ENCODE measurements around the gene KCNIP4. TPM values are rescaled to one million over a fixed set of nuclear protein-coding genes. Genes with fewer than 3 reads are reported as not detected.
A peak's percentile ranks its signal among the peaks of the same experiment; 100 is the strongest.

The KCNIP4 gene
- total RNA-seq, 1 donor from 2014 or later: 0.59 TPM

DNA sequence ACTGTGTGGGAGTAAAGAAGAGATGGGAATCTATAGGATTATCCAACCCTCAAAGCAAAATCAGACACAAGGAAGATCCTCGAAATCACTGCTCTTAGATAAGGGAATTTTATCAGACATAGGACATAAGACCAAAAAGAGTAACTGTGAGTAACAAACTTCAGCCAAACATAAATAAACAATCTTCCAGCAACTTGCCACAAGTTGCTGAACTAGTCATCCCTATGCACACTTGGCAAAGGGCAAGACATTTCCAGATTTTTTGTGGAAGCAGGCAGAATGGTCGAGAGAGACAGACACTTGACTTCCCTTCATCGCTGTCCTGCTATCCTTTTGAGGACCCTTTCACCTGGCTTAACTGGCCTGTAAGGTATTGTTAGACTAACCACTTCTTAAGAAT, 89.6 kb downstream of the KCNIP4 start:
- H3K9me3 ChIP-seq (ENCODE audit: insufficient read depth, low read depth, low read length): no peaks in the 10 kb centered on the region
- H3K27ac Mint-ChIP-seq (ENCODE audit: unreplicated experiment): no peak overlapping the region
- no peak overlapping the region for H3K4me3 Mint-ChIP-seq (ENCODE audit: unreplicated experiment)
- no peaks in the 10 kb centered on the region for H3K79me2 ChIP-seq (ENCODE audit: insufficient read depth, low read length)
- no peaks in the 10 kb centered on the region for H3K27me3 Mint-ChIP-seq (ENCODE audit: low read depth, unreplicated experiment)
- H4K20me1 ChIP-seq (ENCODE audit: insufficient read depth, low read length): no peaks in the 10 kb centered on the region
- no peak overlapping the region for H3K27ac ChIP-seq (ENCODE audit: low read depth, low read length)
- peak; percentile 52 for DNase-seq (ENCODE audit: low read depth)
- no peaks in the 10 kb centered on the region for H3K27me3 ChIP-seq (ENCODE audit: insufficient read depth, low read length)
- no peaks in the 10 kb centered on the region for H3K4me1 ChIP-seq (ENCODE audit: insufficient read depth, low read length)
- H2AFZ ChIP-seq (ENCODE audit: low read depth, low read length): no peak overlapping the region
- H3K36me3 ChIP-seq (ENCODE audit: insufficient read depth, low read length): no peaks in the 10 kb centered on the region
- TF ChIP-seq EZH2 (IDR thresholded peaks at IDR 0.05; ENCODE audit: insufficient read depth, low read length): no peak
- TF ChIP-seq, protein P1, sequence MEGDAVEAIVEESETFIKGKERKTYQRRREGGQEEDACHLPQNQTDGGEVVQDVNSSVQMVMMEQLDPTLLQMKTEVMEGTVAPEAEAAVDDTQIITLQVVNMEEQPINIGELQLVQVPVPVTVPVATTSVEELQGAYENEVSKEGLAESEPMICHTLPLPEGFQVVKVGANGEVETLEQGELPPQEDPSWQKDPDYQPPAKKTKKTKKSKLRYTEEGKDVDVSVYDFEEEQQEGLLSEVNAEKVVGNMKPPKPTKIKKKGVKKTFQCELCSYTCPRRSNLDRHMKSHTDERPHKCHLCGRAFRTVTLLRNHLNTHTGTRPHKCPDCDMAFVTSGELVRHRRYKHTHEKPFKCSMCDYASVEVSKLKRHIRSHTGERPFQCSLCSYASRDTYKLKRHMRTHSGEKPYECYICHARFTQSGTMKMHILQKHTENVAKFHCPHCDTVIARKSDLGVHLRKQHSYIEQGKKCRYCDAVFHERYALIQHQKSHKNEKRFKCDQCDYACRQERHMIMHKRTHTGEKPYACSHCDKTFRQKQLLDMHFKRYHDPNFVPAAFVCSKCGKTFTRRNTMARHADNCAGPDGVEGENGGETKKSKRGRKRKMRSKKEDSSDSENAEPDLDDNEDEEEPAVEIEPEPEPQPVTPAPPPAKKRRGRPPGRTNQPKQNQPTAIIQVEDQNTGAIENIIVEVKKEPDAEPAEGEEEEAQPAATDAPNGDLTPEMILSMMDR (IDR thresholded peaks at IDR 0.05; ENCODE audit: insufficient read depth, low read depth, low read length): no peak
- FAIRE-seq: no peak
- no peak overlapping the region for H3K9ac ChIP-seq (ENCODE audit: low read length)
- no peak overlapping the region for H3K4me3 ChIP-seq (ENCODE audit: insufficient read depth, low read depth, low read length)
- H3K4me1 Mint-ChIP-seq (ENCODE audit: low read depth, unreplicated experiment): no peaks in the 10 kb centered on the region
- H3K36me3 Mint-ChIP-seq (ENCODE audit: low read depth, unreplicated experiment): peaks cover 3% of the 10 kb centered on the region
- no peak overlapping the region for H3K4me2 ChIP-seq (ENCODE audit: low read length)
- peaks cover 6% of the 10 kb centered on the region for H3K9me3 Mint-ChIP-seq (ENCODE audit: unreplicated experiment)

DNA sequence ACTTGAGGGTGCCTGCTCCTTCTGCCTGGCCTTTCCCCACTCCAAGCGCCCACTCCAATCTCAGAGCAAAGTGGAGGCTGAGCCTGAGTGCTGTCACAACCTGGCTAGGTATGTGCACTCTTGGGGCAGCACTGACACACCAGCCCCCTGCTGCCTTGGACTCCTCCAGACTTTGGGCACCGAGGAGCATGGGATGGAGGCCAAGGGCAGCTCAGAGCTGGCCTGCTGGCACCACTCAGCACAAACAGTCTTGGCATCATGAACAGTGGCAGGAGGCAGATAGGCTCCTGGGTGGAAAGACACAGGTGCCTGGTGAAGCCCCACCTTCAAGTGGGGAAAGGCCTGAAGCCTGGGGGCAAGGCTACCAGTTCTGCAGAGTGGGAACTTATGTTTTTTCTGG, 91.8 kb downstream of the KCNIP4 start:
- H3K36me3 ChIP-seq (ENCODE audit: insufficient read depth, low read length): no peaks in the 10 kb centered on the region
- Mint-ChIP-seq H3K4me3 (ENCODE audit: unreplicated experiment) (no peak overlapping the region), H3K27ac (ENCODE audit: unreplicated experiment) (no peak overlapping the region), H3K27me3 (ENCODE audit: low read depth, unreplicated experiment) (peaks cover 2% of the 10 kb centered on the region), H3K4me1 (ENCODE audit: low read depth, unreplicated experiment) (no peaks in the 10 kb centered on the region), H3K36me3 (ENCODE audit: low read depth, unreplicated experiment) (peaks cover 3% of the 10 kb centered on the region), H3K9me3 (ENCODE audit: unreplicated experiment) (peaks cover 5% of the 10 kb centered on the region)
- no peaks in the 10 kb centered on the region for H3K4me1 ChIP-seq (ENCODE audit: insufficient read depth, low read length)
- FAIRE-seq (no peak), DNase-seq (ENCODE audit: low read depth) (no peak)
- H2AFZ ChIP-seq (ENCODE audit: low read depth, low read length): no peak overlapping the region
- H3K27me3 ChIP-seq (ENCODE audit: insufficient read depth, low read length): no peaks in the 10 kb centered on the region
- TF ChIP-seq, protein P1 (IDR thresholded peaks at IDR 0.05; ENCODE audit: insufficient read depth, low read depth, low read length): no peak
- no peak for TF ChIP-seq EZH2 (IDR thresholded peaks at IDR 0.05; ENCODE audit: insufficient read depth, low read length)
- H3K4me3 ChIP-seq (ENCODE audit: insufficient read depth, low read depth, low read length): no peak overlapping the region
- no peaks in the 10 kb centered on the region for H3K9me3 ChIP-seq (ENCODE audit: insufficient read depth, low read depth, low read length)
- no peaks in the 10 kb centered on the region for H4K20me1 ChIP-seq (ENCODE audit: insufficient read depth, low read length)
- H3K27ac ChIP-seq (ENCODE audit: low read depth, low read length): no peak overlapping the region
- H3K4me2 ChIP-seq (ENCODE audit: low read length): no peak overlapping the region
- no peaks in the 10 kb centered on the region for H3K79me2 ChIP-seq (ENCODE audit: insufficient read depth, low read length)
- H3K9ac ChIP-seq (ENCODE audit: low read length): no peak overlapping the region

GRCh38 chr4:21856301-21856700, 92.3 kb downstream of the KCNIP4 start:
- Histone ChIP-seq H3K79me2 (ENCODE audit: insufficient read depth, low read length) (no peaks in the 10 kb centered on the region), H3K36me3 (ENCODE audit: insufficient read depth, low read length) (no peaks in the 10 kb centered on the region), H3K4me3 (ENCODE audit: insufficient read depth, low read depth, low read length) (no peak overlapping the region), H4K20me1 (ENCODE audit: insufficient read depth, low read length) (no peaks in the 10 kb centered on the region), H2AFZ (ENCODE audit: low read depth, low read length) (no peak overlapping the region), H3K9ac (ENCODE audit: low read length) (no peak overlapping the region), H3K27ac (ENCODE audit: low read depth, low read length) (no peak overlapping the region), H3K27me3 (ENCODE audit: insufficient read depth, low read length) (no peaks in the 10 kb centered on the region), H3K4me2 (ENCODE audit: low read length) (no peak overlapping the region), H3K9me3 (ENCODE audit: insufficient read depth, low read depth, low read length) (no peaks in the 10 kb centered on the region), H3K4me1 (ENCODE audit: insufficient read depth, low read length) (no peaks in the 10 kb centered on the region)
- H3K36me3 Mint-ChIP-seq (ENCODE audit: low read depth, unreplicated experiment): peaks cover 3% of the 10 kb centered on the region
- no peak overlapping the region for H3K27ac Mint-ChIP-seq (ENCODE audit: unreplicated experiment)
- TF ChIP-seq EZH2 (IDR thresholded peaks at IDR 0.05; ENCODE audit: insufficient read depth, low read length): no peak
- TF ChIP-seq, protein P1 (IDR thresholded peaks at IDR 0.05; ENCODE audit: insufficient read depth, low read depth, low read length): no peak
- no peak overlapping the region for H3K4me3 Mint-ChIP-seq (ENCODE audit: unreplicated experiment)
- no peaks in the 10 kb centered on the region for H3K4me1 Mint-ChIP-seq (ENCODE audit: low read depth, unreplicated experiment)
- H3K9me3 Mint-ChIP-seq (ENCODE audit: unreplicated experiment): peaks cover 3% of the 10 kb centered on the region
- FAIRE-seq (no peak), DNase-seq (ENCODE audit: low read depth) (no peak)
- H3K27me3 Mint-ChIP-seq (ENCODE audit: low read depth, unreplicated experiment): peaks cover 2% of the 10 kb centered on the region
